ENCODE results near the gene PCSK9. TPM values are rescaled to one million over a fixed set of nuclear protein-coding genes. Genes with fewer than 3 reads are reported as not detected.
A peak's percentile ranks its signal among the peaks of the same experiment; 100 is the strongest.

Gene PCSK9
- total RNA-seq, 1 donor from 2014 or later: 31.6 TPM

DNA sequence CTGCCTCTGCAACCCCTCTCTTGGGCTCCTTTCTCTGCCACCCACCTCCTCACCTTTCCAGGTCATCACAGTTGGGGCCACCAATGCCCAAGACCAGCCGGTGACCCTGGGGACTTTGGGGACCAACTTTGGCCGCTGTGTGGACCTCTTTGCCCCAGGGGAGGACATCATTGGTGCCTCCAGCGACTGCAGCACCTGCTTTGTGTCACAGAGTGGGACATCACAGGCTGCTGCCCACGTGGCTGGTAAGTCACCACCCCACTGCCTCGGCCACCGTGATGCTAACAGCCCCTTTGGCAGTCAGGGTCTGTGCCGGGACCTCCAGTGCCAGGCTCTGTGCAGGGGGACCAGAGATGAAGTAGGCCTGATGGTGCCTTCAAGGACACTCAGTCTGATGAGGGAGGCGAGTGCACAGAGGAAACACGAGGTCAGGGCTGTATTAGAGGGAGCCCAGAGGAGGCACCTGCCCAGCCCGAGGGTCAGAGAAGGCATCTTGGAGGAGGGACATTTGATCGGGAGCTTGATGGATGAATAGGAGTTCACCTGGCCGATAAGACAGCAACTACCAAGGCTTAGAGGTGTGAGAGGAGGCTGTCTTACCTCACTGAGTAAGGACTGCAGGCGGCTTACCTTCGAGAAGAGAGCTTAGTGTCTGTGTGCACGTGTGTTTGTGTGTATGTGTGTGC is 18.1 kb downstream of the PCSK9 start:
- no peak for ATAC-seq
- peak; percentile 40 for DNase-seq (ENCODE audit: low spot score)

DNA sequence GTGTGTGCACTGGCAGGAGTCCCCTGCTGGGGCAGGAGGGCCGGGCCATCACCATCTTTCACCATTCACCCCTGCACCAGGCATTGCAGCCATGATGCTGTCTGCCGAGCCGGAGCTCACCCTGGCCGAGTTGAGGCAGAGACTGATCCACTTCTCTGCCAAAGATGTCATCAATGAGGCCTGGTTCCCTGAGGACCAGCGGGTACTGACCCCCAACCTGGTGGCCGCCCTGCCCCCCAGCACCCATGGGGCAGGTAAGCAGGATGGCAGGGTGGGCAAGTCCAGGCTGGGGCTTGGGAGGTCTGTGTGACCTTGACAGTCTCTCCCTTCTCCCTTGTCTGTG is 18.6 kb downstream of the PCSK9 start:
- DNase-seq (ENCODE audit: low spot score) (peak; percentile 43), ATAC-seq (no peak)

DNA sequence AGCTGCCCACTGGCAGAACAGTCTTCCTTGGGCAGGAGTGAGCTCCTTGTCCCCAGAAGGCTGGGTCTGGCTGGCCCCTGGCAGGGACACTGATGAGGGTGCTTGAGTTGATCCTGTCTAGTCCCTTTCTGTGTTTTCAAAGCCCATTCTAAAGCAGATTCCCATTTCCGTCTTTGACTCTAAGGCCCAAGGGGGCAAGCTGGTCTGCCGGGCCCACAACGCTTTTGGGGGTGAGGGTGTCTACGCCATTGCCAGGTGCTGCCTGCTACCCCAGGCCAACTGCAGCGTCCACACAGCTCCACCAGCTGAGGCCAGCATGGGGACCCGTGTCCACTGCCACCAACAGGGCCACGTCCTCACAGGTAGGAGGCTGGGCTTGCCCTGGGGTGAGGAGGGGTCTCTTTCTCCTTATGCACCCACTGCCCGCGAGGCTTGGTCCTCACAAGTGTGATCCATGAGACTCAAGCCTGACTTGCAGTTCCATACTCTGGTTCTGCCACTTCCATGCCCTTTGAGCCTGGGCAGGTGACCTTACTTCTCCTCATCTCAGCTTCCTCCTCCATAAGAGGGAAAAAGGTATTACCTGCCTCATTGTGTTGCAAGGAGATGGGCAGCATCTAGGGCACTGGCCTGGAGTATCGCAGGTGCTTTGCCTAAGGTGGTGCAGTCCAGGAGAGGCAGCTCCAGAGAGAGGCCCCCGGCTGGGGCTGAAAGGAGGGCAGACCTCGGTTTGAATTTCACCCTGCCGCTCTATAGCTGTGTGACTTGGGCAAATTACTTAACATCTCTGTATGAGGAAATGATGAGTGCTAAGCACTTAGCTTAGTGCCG is 20.2 kb downstream of the PCSK9 start:
- DNase-seq (ENCODE audit: low spot score): peak; percentile 41
- no peak for ATAC-seq

DNA sequence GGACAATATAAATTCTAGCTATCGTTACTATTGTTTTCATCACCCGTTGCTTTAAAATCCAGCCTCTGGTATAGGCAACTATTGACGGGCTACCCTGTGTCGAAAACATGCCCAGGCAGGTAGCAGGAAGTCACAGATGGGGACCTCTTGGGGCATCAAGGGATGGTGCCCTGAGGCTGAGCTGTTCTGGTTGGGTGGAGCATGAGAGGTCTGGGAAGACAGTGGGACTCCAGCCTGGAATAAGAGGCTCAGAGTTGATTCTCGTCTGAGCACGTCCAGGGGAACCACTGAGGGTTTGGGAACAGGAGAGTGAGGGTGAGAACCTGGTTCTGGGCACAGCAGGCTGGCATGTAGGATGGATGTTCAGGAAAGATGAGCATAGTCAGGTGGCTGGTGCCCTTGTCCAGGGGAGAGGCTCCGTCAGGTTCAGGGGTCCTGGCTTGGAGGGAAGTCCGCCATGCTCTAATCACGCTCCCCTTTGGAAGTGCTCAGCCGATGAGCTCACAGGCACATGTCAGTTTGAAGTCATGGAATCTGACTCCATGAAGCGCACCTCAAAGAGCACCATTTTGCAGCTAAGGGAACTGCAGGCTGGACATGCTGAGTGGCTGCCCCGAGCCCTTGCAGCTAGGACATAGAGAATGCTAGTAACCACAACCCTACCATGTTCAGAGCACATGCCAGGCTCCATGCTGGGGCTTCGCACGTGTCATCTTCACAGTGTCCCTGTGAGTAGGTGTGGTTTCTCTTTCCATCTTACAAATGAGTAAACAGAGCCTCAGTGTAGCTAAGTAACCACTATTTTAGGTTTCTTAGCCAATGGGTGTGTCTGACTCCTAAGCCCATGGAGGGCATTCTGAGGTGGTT is 21.0 kb downstream of the PCSK9 start:
- DNase-seq (ENCODE audit: low spot score) (no peak), ATAC-seq (no peak)

DNA sequence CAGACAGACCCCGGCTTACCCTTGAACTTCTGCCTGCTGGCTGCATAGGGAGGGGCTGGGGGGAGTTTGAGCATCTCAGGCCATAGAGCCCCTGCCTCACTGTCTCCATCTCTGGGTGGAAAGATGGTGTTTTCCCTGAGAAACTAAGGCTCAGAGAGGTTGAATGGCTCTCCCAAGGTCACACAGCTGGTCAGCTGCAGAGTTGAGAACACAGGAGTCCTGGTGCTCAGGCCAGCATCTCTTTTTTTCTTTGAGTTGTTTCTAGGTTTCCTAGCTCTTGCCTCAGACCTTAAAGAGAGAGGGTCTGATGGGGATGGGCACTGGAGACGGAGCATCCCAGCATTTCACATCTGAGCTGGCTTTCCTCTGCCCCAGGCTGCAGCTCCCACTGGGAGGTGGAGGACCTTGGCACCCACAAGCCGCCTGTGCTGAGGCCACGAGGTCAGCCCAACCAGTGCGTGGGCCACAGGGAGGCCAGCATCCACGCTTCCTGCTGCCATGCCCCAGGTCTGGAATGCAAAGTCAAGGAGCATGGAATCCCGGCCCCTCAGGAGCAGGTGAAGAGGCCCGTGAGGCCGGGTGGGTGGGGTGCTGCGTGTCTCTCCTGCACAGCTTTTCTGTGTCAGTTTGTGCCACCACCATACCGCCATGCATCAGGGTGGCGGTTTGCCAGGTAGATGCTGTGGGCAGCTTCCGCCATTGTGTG is 21.8 kb downstream of the PCSK9 start:
- no peak for DNase-seq (ENCODE audit: low spot score)
- no peak for ATAC-seq

DNA sequence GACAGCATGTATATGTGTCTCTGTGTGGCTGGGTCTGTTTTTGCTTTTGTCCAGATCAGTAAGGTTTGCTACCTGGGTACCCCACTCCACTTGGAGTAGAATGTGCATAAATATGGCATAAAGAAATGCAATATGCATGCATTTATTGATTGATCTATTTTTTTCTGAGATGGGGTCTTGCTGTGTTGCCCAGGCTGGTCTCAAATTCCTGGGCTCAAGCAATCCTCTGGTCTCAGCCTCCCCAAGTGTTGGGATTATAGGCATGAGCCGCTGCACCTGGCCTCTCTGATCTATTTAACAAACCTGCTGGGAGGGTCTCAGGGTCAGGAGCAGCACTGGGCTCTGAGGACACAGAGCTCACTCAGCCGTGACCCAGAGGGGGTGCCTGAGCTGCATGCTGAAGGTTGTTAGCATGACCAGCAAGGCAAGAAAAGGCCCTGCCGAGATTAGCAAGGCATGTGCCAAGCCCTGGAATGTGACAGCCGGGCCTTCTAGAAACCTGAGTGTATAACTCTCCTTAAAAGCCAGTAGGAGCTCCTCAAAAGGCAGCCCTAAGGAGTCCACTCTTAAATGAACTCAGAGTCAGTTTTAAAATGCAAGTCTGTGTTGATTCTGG is 22.5 kb downstream of the PCSK9 start:
- no peak for DNase-seq (ENCODE audit: low spot score)
- ATAC-seq: no peak

DNA sequence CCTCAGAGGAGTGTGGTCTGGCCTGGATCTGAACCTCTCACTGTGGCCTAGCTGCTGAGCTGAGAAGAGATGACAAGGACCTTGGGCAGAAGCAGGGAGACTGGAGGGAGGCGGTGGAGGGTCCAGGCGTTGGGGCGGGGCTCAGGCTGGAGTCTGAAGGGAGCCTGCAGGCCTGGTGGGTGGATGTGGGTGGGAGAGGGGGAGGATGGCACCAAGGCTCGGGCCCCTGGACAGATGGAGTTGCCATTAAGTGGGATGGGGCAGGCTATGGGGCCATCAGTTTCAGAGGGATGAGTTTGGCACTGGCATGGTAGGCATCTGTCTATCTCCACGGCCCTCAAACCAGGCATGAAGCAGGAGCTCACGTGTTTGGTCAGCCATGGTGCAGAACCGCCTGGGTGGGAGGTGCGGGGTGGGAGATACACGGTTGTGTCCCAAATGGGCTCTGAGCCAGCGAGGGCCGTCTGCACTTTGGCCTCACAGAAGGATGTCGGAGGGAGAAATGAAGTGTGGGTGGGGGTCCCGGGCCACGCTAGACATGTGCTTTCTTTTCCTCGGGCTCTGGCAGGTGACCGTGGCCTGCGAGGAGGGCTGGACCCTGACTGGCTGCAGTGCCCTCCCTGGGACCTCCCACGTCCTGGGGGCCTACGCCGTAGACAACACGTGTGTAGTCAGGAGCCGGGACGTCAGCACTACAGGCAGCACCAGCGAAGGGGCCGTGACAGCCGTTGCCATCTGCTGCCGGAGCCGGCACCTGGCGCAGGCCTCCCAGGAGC is 23.6 kb downstream of the PCSK9 start:
- ATAC-seq (no peak), DNase-seq (ENCODE audit: low spot score) (no peak)

DNA sequence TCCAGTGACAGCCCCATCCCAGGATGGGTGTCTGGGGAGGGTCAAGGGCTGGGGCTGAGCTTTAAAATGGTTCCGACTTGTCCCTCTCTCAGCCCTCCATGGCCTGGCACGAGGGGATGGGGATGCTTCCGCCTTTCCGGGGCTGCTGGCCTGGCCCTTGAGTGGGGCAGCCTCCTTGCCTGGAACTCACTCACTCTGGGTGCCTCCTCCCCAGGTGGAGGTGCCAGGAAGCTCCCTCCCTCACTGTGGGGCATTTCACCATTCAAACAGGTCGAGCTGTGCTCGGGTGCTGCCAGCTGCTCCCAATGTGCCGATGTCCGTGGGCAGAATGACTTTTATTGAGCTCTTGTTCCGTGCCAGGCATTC is 24.2 kb downstream of the PCSK9 start:
- DNase-seq (ENCODE audit: low spot score): peak; percentile 71
- ATAC-seq: peak; percentile 60

DNA sequence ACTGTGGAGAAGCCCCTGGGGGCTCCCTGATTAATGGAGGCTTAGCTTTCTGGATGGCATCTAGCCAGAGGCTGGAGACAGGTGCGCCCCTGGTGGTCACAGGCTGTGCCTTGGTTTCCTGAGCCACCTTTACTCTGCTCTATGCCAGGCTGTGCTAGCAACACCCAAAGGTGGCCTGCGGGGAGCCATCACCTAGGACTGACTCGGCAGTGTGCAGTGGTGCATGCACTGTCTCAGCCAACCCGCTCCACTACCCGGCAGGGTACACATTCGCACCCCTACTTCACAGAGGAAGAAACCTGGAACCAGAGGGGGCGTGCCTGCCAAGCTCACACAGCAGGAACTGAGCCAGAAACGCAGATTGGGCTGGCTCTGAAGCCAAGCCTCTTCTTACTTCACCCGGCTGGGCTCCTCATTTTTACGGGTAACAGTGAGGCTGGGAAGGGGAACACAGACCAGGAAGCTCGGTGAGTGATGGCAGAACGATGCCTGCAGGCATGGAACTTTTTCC is 24.8 kb downstream of the PCSK9 start:
- DNase-seq (ENCODE audit: low spot score) (no peak), ATAC-seq (peak; percentile 23)

DNA sequence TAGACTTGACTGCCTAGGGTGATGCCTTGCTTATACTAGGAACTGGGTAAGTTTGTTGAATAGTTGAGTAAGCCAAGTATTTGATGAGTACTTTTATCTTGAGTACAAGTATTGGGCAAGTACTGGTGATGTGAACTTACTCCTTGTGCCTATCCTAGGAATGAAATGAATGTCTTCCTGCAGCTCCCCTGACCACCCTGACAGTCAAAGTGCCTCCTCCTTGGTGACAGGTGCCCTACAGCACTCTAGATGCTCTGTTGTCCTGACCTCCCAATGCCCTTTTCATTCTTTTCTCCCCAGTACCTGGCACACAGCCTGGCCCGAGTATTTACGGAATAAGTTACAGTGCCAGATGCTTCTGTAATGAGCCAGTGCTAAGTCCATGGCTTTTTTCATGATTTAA is 25.5 kb downstream of the PCSK9 start:
- DNase-seq (ENCODE audit: low spot score) (peak; percentile 89), ATAC-seq (peak; percentile 54)

DNA sequence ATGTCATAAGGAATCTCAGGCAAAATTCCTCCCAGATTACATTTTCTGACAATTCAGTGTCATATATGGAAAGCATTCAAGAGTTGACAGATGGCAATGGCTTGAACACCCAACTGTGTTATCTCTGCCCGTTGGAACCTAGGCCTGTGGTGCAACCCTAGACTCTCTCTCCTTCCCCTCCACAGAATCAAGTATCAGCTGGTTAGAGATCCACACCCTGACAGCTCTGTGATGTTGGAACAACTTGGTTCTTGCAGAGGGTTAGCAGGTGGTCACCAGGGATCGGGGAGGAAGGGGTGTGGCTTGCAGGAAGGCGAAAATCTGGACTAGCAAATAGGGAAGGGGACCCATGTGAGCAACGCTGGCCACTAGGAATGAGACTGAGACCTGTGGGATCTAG is 26.3 kb downstream of the PCSK9 start:
- ATAC-seq (no peak), DNase-seq (ENCODE audit: low spot score) (no peak)

DNA sequence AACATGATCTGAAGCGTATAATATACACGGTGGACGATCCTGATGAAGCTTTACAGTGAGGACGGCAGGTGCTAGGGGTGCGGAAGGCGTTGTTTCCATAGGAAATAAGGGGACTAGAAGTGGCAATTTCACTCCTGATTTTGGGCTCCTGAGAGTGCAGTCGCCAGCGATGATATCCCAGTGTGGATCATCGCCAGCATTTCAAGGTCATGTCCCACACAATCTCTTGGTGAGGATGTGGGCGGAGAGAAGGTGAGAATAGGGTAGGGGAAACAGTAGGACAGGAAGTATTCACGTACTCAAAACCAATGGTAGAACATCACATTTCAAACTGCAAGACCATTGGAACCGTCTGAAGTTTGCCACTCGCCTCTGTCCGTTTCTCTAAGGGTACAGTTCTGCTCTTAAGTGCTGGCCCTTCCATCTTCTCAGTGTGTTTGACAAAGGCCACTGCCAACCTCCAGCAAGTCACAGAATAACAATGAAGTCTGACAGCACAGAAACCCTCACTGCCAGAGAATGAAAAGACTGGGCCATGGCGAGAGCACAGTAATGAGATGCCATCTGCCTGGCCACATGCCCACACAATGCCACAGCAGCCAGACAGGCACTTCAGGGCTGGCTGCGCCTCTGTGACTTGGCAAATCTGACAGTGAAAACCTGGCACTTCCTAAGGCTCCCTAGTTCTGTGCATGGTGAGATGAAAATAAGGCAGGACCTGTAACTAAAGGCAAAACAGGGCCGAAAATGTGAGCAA is 27.9 kb downstream of the PCSK9 start:
- DNase-seq (ENCODE audit: low spot score) (peak; percentile 74), ATAC-seq (peak; percentile 33)

DNA sequence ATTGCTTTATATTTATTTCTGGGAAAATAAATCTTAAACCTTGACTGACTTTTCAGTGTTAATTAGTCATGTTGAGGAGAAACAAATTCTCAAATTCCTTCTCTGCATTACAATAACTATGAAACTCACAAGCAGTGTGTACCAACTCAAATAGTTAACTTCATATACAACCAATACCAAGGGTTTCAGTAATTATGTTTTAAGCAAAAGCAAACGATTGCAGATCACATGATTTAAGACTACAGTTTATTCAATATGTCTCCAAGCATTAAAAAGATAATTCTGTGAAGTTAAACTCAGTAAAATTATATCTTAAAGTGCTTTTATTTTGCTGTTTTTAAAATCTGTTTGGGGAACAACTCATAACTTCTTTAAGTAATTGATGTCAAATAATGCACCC is 28.6 kb downstream of the PCSK9 start:
- ATAC-seq (no peak), DNase-seq (ENCODE audit: low spot score) (no peak)

DNA sequence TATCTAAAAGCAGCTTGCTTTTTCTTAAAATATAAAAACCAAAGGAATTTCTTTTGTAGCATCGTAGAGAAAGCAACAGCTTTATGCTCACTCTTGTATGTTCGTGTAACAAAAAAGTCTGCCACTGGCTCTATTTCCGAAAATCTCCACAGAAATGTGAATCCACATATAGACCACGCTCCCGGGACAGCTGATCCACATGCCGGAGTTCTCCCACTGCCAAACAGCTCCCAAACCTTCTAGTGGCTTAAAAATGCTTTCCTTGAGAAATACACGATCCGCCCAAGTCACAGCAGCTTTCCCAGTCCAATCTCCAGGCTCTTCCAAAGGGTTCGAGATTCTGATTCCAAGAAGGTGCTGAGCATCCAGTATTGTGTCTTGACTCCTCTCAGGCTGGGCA is 29.3 kb downstream of the PCSK9 start:
- no peak for ATAC-seq

DNA sequence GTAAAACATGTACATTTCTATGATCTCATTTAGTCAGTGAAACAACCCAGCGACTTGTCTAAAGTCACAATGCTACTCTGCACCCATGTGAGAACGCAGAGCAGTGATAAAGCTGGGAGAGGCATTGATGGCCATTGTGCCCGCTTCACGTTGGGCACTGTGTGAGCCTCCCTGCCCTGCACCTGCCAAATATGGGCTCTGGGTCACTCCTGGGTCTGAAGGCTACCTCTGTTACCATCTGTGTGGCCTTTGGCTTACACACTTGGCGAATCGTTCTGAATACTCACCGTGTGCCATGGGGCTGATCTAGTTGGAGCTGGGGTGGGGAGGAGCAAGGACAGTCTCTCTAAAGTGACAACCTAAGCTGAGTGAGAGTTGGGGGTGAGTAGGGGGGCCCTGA is 29.9 kb downstream of the PCSK9 start:
- ATAC-seq (peak; percentile 70), DNase-seq (ENCODE audit: low spot score) (peak; percentile 81)

More for the DNA sequence above, 29.3 kb downstream of the PCSK9 start:
- no peak for DNase-seq (ENCODE audit: low spot score)

DNA sequence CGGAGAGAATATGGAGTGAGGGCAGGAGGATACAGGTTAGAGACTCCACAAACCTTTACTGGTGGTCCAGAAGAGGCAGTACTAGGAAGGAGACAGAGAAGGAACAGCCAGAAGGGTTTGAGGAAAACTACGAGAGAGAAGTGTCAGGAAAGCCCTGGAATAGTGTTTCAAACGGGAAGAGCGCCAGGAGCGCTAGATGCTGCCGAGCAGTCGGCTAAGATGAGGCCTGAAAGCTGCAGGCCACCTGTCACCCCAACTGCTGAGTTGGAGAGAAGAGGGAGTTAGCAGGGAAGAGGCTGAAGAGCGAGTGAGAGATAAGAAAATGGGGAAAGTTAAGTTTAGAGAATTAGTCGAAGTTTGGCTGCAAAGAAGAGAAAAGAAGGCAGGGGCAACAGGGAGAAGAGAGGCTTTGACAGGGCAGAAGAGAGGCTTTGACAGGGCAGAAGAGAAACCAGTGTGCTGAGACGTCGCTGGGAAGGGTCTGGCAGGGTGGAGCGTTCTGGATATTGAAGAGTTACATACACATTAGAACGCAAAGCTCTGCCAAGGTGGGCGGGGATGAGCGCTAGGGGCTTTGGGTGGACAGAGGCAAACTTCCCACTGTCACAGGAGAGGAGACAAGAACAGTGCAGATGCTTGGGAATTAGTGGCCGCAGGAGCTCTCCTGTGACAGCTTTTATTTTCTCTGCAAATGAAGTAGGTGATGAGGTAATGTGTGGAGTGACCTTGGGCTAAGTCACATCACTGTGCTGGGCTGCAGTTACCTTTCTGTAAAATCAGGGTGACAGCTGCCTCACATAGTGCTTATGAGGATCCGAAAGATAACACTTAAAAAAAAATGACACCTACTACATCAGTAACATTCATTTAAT is 31.2 kb downstream of the PCSK9 start:
- DNase-seq (ENCODE audit: low spot score) (no peak), ATAC-seq (peak; percentile 10)

DNA sequence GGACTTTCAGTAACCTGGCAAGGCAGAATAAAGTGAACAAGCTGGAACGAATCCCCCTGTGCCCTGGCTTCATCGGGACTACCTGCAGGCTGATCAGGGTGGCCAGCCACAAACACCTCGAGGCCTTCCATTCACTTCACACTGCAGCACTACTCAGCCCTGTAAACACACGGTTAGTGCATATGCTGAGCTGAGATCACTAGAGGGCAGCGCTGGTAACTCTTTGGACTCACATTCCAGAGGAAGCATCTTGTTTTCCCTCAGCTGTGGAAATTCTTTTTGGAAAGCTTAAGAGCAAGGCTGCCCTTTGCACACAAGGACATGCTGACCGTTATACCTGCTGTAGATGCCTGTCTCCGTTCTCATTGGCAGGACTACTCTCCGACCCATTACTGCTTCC is 32.1 kb downstream of the PCSK9 start:
- DNase-seq (ENCODE audit: low spot score) (no peak), ATAC-seq (peak; percentile 71)
